Measurements from ENCODE around the gene EPS15.

DNA sequence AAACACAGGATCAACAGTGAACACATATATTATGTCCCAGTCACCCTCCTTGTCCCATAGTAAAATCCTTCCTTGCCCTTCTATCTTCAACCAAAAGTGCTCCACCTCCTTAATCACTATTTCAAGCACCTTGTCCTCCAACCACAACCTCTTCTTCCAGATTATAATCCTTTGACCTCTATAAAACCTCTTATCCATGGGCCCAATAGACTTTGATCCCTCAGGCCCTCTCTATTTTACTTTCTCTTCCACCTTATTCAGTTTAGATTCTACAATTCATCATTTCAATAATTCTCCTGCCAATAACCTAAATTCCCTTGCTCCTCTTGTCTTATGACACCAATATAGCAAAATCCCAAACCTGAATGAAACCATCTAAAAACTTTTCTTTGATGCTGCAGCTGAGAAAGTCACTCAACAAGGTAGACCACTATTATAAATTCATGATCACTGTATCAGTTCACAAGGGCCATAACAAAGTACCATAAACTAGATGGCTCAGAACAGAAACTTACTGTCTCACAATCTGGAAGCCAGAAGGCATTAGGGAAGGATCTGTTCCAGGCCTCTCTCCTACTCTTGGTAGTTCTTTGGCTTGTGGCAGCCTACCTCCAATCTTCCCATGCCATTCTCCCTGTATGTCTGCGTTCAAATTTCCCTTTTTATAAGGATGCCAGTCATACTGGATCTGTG is 24.8 kb downstream of the EPS15 start:
- TF ChIP-seq CTCF (IDR thresholded peaks at IDR 0.05 in 8 of 11, conservative IDR thresholded peaks at IDR 0.05 in 3 of 11) = no peak
- TF ChIP-seq POLR2AphosphoS5 (IDR thresholded peaks at IDR 0.05) = no peak
- no peak for TF ChIP-seq POLR2A (IDR thresholded peaks at IDR 0.05)

Measured in spleen (tissue), 7 donors.